Measurements from ENCODE around the gene TMEM108.

TMEM108 gene

GRCh38 chr3:133283958-133284807, 246.0 kb downstream of the TMEM108 start:
- no peak for DNase-seq

DNA sequence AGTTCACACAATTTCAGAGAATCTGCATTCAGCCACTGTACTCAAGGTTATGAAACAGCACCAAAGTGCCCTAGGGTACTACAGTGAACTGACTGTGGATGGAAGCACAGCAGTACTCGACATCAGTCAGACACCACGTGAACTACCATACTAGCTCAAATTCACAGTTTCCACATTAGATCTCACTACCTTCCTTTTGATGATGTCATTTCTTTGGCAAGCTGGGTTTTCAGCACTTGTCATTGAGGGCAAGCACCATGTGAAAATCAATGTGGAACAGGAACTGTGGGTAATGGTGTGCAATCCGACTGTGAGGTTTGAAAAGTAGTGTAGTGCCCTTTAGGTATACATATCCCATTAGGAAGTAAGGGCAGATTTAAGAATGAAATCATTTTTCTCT, 251.1 kb downstream of the TMEM108 start:
- no peak for DNase-seq

DNA sequence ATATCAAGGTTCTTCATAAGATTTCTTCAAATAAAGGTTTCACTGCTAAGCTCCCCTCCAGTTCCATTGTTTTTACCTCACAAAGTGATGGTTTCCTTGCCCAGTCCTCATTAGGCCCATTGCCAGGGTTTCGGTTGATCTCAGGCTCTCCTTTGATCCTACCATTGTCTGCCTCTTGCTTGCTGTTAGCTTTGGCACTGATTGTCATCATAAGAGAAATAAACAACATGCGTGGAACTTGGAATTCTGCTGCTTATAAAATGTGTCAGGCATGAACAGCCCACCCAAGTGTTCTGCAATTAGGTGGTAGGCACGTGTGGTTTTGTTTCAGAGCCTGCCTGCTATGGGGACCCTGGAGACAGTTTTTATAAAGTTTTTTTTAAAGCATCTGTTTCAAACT, 254.1 kb downstream of the TMEM108 start:
- no peak for DNase-seq

- no peak for DNase-seq
Observed at GRCh38 chr3:133293397-133294110, 255.4 kb downstream of the TMEM108 start.

- DNase-seq: no peak
Observed at GRCh38 chr3:133294253-133294652, 256.1 kb downstream of the TMEM108 start.

DNA sequence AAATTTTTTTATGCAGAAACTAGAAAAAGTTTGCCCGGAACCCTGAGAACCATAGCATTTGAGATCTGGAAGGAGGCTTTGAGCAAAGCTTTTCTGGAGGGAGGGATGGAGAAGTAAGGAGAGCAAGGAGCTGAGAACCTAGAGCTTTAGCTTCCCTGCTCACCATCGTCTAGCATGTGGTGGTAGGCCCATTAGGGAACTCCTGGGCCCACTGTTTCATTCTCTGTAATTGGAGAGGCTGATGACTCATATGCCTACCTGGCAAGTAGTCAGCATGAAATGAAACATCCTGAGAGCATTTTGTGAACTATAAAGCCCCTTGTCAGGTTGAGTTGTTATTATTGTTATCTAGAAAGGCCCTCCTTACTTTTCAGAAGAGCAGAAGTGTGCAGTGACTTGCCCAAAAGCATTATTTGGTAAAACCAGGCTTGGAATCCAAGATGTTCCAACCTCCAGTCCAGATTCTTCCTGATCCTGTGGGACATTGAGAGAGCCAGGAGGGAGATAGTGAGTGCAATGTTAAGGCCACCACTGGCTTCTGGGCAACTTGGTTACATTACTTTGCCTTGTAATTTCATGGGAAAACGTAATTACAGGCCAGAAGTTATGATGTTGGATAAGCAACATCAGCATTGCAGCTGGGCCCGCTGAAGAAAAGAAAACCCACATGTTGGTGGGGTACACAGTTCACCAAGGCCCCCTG, 257.2 kb downstream of the TMEM108 start:
- DNase-seq: no peak

GRCh38 chr3:133295944-133296917, 258.0 kb downstream of the TMEM108 start:
- no peak for DNase-seq

GRCh38 chr3:133296981-133297380, 258.8 kb downstream of the TMEM108 start:
- no peak for DNase-seq

GRCh38 chr3:133300102-133300501, 261.9 kb downstream of the TMEM108 start:
- no peak for DNase-seq

GRCh38 chr3:133301194-133301593, 263.0 kb downstream of the TMEM108 start:
- DNase-seq: no peak

DNA sequence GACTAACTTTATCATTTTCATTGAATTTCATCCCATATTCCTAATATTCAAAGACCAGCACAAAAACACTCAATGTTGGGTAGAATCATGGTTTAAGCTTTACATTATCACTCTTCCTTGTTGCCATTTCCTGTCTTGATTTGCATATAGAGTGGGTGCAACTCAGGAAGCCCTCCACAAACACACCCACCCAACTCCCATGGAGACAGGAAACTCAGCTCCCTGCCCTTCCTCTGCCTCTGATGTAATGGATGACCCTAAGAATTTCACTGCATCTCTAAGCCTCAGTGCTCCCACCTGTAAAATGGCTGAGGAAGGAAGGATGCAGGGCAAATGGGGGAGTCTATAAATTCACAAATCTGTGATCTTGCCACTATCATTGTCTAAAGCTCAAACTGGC, 263.5 kb downstream of the TMEM108 start:
- DNase-seq: no peak

DNA sequence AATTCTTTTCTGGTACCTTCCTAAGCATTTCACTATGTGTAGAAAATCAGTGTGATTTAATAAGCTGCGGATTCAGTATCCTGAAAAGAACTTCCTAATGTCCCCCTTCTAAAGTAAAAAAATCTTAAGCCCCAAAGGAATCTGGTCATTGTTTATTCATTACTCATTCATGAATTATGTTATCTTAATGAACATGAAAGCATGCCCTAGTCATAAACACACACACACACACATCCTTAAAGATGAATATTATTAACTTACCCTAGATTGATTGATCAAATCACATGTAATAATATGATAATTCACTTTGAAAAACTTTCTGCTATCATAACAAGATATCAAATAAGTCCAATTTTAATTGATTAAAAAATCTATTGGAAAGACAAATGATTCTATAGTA, 265.2 kb downstream of the TMEM108 start:
- no peak for DNase-seq

DNA sequence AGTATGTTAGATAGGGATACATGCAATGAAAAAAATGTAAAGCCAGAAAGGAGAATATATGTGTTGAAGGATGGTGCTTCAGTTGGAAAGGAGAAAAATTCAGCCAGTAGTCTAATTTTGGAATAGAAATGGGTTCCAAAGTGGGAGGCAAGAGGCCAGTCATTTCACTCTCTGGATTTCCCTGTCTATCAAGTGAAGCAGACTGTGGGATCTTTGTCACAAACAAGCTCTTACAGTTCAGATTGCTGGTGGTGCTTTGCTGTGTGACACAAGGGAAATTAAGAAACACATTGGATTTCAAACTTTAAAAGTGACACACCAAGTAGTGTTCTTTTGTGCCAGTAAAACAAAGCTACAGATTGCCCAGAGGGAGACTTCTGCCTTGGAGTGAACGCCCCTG, 279.7 kb downstream of the TMEM108 start:
- DNase-seq: no peak

GRCh38 chr3:133328373-133328772, 290.2 kb downstream of the TMEM108 start:
- DNase-seq: no peak

DNA sequence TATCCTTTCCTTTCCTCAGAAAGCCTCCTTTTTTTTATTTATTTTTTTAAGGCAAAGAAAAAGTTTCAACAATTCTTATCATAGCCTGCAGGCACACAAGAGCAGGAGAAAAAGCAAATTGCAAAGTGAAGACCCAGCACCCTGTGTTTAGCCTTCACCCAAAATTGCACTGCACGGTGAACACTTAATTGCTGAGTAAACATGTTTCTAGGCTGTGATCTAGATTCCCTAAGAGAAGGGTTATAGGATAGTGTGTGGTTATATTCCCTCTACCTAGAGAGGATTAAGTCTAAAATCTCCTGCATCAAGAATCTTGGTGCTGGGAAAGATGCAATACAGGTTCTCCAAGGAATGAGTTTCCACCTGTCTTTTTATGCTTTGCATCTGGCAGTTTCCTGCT, 291.4 kb downstream of the TMEM108 start:
- DNase-seq: no peak

- no peak for DNase-seq
Observed at GRCh38 chr3:133330065-133330464, 291.9 kb downstream of the TMEM108 start.

DNA sequence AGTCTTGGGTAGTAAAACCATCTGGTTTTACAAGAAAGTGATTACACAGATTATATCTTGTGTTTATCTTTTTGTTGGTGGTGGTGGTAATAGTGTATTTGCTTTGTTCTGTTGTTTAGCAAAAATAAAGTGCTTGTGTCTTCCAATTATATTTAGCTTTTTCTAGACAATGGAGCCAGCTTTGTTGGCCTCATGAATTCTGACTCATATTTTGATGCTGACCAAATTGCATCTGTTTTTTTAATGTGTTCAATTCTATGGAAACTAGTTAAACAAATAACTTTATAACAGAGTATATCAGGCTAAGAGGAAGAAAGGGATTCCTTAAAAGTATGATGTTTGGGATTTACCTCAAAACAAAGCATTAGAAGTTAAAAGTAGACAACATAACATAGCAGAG, 292.3 kb downstream of the TMEM108 start:
- DNase-seq: no peak

GRCh38 chr3:133354721-133355120, 316.5 kb downstream of the TMEM108 start:
- DNase-seq: no peak

- no peak for DNase-seq
Observed at GRCh38 chr3:133360476-133360875, 322.3 kb downstream of the TMEM108 start.

DNA sequence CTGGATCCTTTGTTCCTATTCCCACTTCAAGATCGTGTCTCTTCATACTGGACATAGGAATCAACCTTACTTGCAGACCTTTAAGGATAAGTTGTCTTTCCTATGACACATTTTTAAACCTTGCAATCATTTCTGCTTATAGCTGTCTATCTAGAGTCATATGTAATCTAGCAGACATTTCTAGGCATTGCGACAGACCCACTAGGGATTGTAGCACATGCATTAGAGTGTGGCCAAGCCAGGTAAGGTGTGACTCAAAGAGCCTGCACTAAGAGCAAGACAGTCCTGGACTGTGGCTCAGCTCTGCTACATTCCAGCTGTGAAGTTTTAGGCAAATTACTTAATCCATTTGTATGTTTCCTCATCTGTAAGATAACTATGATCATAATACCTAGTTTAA, 322.8 kb downstream of the TMEM108 start:
- DNase-seq: no peak

DNA sequence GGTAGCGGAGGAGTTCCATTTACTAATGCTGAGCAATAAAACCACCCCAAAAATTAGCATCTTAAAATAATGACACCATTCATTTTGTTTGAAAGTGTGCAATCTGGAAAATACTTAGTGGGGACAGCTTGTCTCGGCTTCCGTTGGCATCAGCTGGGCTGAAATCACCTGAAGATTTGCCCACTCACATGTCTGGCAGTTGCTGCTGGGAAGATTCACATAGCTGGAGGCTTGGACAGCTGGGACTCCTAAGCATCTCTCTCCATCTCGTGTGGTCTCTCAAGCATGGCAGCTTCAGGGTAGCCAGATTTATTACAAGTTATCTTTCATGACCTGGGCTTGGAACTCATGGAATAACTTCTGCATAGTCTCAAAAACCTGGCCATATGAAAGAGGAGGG, 323.2 kb downstream of the TMEM108 start:
- DNase-seq: no peak

DNA sequence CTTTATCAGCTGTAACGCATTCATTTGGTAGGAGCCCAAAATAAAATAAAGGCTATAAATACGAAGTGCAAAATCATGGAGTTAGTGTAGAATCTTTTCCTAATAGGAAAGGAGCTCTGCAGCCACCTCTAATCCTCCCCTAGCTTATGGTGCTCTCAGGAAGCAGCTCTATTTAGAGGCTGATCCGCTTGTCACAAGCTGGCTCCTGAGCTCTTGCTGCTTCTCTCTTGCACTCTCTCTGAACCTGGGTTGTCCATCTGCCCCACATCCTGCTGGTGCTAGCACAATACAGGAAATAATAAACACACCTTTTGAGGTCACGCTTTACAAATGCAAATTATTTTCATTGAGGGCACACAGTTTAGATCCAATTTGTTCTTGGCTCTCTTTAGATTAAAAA, 324.3 kb downstream of the TMEM108 start:
- no peak for DNase-seq

DNA sequence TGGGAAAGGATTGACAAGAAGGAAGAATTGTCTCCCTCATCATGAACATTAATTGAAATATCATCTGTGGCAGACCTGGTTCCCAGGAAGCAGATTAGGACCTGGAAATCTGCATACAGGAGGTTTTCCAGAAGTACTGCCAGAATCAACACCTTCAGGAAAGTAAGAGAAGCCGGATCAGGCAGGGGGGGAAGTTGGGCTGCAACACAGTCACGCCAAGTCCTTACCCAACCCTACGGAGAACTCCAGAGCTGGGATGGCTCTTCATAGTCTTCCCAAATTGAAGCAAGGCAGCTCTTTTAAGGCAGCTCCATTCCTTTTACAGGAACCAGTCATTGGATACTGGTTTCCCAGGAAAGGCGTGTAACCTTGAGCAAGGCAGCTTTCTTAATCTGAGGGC, 326.5 kb downstream of the TMEM108 start:
- DNase-seq: no peak

All from activated T-cell treated with anti-CD3 and anti-CD28 coated beads for 4 hours (primary cell).